ENCODE results near the gene MUC5AC.

MUC5AC gene

DNA sequence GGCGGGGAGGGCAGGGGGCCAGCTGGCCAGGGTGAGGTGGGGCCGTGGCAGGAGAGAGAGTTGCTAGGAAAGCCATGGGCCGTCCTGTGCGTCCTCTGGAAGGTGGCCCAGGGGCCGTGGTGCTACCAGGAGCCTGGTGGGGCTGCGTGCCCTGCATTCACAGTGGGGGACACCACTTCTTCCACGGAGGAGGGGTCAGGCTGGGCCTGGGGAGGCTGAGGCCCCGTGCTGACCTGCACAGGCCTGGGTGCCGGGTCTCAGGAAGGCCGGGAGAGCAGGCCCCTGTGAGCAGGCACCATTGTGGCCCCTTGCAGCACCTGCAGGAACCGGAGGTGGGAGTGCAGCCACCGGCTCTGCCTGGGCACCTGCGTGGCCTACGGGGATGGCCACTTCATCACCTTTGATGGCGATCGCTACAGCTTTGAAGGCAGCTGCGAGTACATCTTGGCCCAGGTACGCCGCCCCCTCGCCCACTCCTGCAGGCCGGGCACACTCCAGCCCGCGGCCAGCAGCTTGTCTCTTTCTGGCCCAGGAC lies 77.1 kb downstream of the MUC5AC start:
- no peak overlapping the region for H3K9ac ChIP-seq (ENCODE audit: low read depth in 1 of 2, low read length in 2 of 2)
- no peaks in the 10 kb centered on the region for H3K27me3 ChIP-seq (ENCODE audit: control insufficient read depth in 1 of 2, insufficient read depth in 2 of 2, low read length in 2 of 2)
- no peaks in the 10 kb centered on the region for H3K36me3 ChIP-seq (ENCODE audit: control insufficient read depth in 1 of 2, insufficient read depth in 2 of 2, low read length in 2 of 2)
- no peak overlapping the region for H3K27ac ChIP-seq (ENCODE audit: low read depth, low read length)
- no peak overlapping the region for H3K4me3 ChIP-seq (ENCODE audit: low read depth in 1 of 2, low read length in 2 of 2)
- H3K9me3 ChIP-seq (ENCODE audit: control insufficient read depth in 1 of 2, low read length in 2 of 2): no peaks in the 10 kb centered on the region
- H3K4me1 ChIP-seq (ENCODE audit: control insufficient read depth in 1 of 2, insufficient read depth in 2 of 2, low read length in 2 of 2): peaks cover 0 to 4% of the 10 kb centered on the region in 2 donors

DNA sequence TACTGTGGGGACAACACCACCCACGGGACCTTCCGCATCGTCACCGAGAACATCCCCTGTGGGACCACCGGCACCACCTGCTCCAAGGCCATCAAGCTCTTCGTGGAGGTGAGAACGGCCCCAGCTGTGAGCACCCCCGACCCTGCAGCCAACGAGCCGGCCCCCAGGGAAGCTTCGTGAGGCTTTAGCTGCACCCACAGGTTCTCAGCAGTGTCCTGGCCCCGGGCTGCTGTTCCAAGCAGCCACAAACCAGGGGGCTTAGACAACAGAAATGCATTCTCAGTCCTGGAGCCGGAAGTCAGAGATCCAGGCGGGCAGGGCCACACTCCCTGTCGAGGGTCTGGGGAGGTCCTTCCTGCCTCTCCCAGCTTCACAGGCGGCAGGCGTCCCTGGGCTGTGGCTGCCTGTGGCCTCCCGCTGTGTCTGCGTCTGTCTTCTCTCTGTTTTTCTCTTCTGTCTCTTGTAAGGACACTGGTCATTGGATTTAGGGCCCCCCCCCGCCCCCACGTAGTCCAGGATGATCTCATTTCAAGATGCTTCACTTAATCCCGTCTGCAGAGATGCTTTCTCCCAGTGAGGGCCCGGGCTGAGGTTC lies 77.7 kb downstream of the MUC5AC start:
- no peak overlapping the region for H3K27ac ChIP-seq (ENCODE audit: low read depth, low read length)
- no peaks in the 10 kb centered on the region for H3K36me3 ChIP-seq (ENCODE audit: control insufficient read depth in 1 of 2, insufficient read depth in 2 of 2, low read length in 2 of 2)
- H3K27me3 ChIP-seq (ENCODE audit: control insufficient read depth in 1 of 2, insufficient read depth in 2 of 2, low read length in 2 of 2): no peaks in the 10 kb centered on the region
- H3K9me3 ChIP-seq (ENCODE audit: control insufficient read depth in 1 of 2, low read length in 2 of 2): no peaks in the 10 kb centered on the region
- H3K4me1 ChIP-seq (ENCODE audit: control insufficient read depth in 1 of 2, insufficient read depth in 2 of 2, low read length in 2 of 2): peaks cover 0 to 4% of the 10 kb centered on the region in 2 donors
- no peak overlapping the region for H3K9ac ChIP-seq (ENCODE audit: low read depth in 1 of 2, low read length in 2 of 2)
- H3K4me3 ChIP-seq (ENCODE audit: low read depth in 1 of 2, low read length in 2 of 2): no peak overlapping the region

GRCh38 chr11:1235901-1236315 lies 78.2 kb downstream of the MUC5AC start:
- Histone ChIP-seq H3K4me3 (ENCODE audit: low read depth in 1 of 2, low read length in 2 of 2) (no peak overlapping the region), H3K27me3 (ENCODE audit: control insufficient read depth in 1 of 2, insufficient read depth in 2 of 2, low read length in 2 of 2) (no peaks in the 10 kb centered on the region), H3K9ac (ENCODE audit: low read depth in 1 of 2, low read length in 2 of 2) (no peak overlapping the region), H3K36me3 (ENCODE audit: control insufficient read depth in 1 of 2, insufficient read depth in 2 of 2, low read length in 2 of 2) (no peaks in the 10 kb centered on the region), H3K9me3 (ENCODE audit: control insufficient read depth in 1 of 2, low read length in 2 of 2) (no peaks in the 10 kb centered on the region), H3K4me1 (ENCODE audit: control insufficient read depth in 1 of 2, insufficient read depth in 2 of 2, low read length in 2 of 2) (peaks cover 0 to 4% of the 10 kb centered on the region in 2 donors), H3K27ac (ENCODE audit: low read depth, low read length) (no peak overlapping the region)

GRCh38 chr11:1236316-1237127 lies 78.8 kb downstream of the MUC5AC start:
- H3K4me3 ChIP-seq (ENCODE audit: low read depth in 1 of 2, low read length in 2 of 2): no peak overlapping the region
- H3K36me3 ChIP-seq (ENCODE audit: control insufficient read depth in 1 of 2, insufficient read depth in 2 of 2, low read length in 2 of 2): no peaks in the 10 kb centered on the region
- no peak overlapping the region for H3K9ac ChIP-seq (ENCODE audit: low read depth in 1 of 2, low read length in 2 of 2)
- peaks cover 0 to 4% of the 10 kb centered on the region in 2 donors for H3K4me1 ChIP-seq (ENCODE audit: control insufficient read depth in 1 of 2, insufficient read depth in 2 of 2, low read length in 2 of 2)
- no peak overlapping the region for H3K27ac ChIP-seq (ENCODE audit: low read depth, low read length)
- H3K27me3 ChIP-seq (ENCODE audit: control insufficient read depth in 1 of 2, insufficient read depth in 2 of 2, low read length in 2 of 2): no peaks in the 10 kb centered on the region
- no peaks in the 10 kb centered on the region for H3K9me3 ChIP-seq (ENCODE audit: control insufficient read depth in 1 of 2, low read length in 2 of 2)

DNA sequence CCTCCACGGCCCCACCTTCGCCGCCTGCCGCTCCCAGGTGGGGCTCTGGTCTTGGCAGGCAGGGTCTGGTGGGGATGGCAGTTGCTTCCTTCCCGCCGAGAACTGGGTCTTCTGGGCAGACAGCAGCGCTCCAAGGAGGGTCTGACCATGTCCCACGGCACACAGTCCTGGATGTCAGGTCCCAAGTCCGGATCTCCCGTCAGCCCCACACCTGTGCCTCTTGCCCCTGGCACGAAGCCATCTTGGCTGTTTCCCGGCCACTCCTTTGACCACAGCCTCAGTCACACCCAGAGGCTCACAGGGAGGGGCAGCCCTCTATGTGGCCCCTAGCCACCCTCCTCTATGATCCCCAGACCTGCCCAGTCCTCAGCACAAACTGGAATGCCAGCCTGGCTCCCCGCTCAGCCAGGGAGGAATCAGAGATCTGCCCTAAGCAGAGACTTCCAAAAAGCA lies 79.4 kb downstream of the MUC5AC start:
- Histone ChIP-seq H3K36me3 (ENCODE audit: control insufficient read depth in 1 of 2, insufficient read depth in 2 of 2, low read length in 2 of 2) (no peaks in the 10 kb centered on the region), H3K4me1 (ENCODE audit: control insufficient read depth in 1 of 2, insufficient read depth in 2 of 2, low read length in 2 of 2) (peaks cover 0 to 4% of the 10 kb centered on the region in 2 donors), H3K27ac (ENCODE audit: low read depth, low read length) (no peak overlapping the region), H3K4me3 (ENCODE audit: low read depth in 1 of 2, low read length in 2 of 2) (no peak overlapping the region), H3K9me3 (ENCODE audit: control insufficient read depth in 1 of 2, low read length in 2 of 2) (no peaks in the 10 kb centered on the region), H3K27me3 (ENCODE audit: control insufficient read depth in 1 of 2, insufficient read depth in 2 of 2, low read length in 2 of 2) (no peaks in the 10 kb centered on the region), H3K9ac (ENCODE audit: low read depth in 1 of 2, low read length in 2 of 2) (no peak overlapping the region)

- Histone ChIP-seq H3K9ac (ENCODE audit: low read depth in 1 of 2, low read length in 2 of 2) (no peak overlapping the region), H3K4me1 (ENCODE audit: control insufficient read depth in 1 of 2, insufficient read depth in 2 of 2, low read length in 2 of 2) (peaks cover 0 to 4% of the 10 kb centered on the region in 2 donors), H3K9me3 (ENCODE audit: control insufficient read depth in 1 of 2, low read length in 2 of 2) (no peaks in the 10 kb centered on the region), H3K4me3 (ENCODE audit: low read depth in 1 of 2, low read length in 2 of 2) (no peak overlapping the region), H3K27me3 (ENCODE audit: control insufficient read depth in 1 of 2, insufficient read depth in 2 of 2, low read length in 2 of 2) (no peaks in the 10 kb centered on the region), H3K27ac (ENCODE audit: low read depth, low read length) (no peak overlapping the region), H3K36me3 (ENCODE audit: control insufficient read depth in 1 of 2, insufficient read depth in 2 of 2, low read length in 2 of 2) (no peaks in the 10 kb centered on the region)
Observed at GRCh38 chr11:1237851-1238250, 80.1 kb downstream of the MUC5AC start.

DNA sequence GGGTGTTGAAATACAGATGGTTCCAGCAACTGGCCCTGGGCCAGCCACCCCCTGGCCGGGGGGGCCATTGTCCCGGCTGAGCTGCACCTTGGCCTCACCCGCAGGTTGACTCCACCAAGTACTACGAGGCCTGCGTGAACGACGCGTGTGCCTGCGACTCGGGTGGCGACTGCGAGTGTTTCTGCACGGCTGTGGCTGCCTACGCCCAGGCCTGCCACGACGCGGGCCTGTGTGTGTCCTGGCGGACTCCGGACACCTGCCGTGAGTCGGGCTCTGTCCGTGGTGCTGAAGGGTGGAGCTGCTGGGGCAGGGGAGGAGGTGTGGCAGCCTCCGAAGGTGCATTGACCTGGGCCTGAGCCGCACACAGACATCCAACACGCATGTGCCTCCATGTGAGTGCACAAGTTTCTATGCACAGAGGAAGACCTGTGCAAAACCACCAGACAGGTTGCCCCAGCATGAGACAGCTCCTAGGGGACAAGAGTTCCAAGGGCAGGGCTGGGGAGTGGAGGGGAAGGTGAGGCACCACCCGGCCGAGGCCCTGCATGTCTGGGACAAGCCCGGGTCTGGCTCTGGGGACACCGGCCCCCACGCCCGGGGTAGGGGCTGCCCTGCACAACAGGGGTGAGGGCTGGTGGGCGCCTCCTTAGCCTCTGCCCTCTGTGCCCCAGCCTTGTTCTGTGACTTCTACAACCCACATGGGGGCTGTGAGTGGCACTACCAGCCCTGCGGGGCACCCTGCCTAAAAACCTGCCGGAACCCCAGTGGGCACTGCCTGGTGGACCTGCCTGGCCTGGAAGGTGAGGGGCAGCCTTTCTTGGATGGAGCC lies 81.2 kb downstream of the MUC5AC start:
- H3K36me3 ChIP-seq (ENCODE audit: control insufficient read depth in 1 of 2, insufficient read depth in 2 of 2, low read length in 2 of 2): no peaks in the 10 kb centered on the region
- no peak overlapping the region for H3K27ac ChIP-seq (ENCODE audit: low read depth, low read length)
- H3K27me3 ChIP-seq (ENCODE audit: control insufficient read depth in 1 of 2, insufficient read depth in 2 of 2, low read length in 2 of 2): no peaks in the 10 kb centered on the region
- no peaks in the 10 kb centered on the region for H3K9me3 ChIP-seq (ENCODE audit: control insufficient read depth in 1 of 2, low read length in 2 of 2)
- no peak overlapping the region for H3K4me3 ChIP-seq (ENCODE audit: low read depth in 1 of 2, low read length in 2 of 2)
- no peaks in the 10 kb centered on the region for H3K4me1 ChIP-seq (ENCODE audit: control insufficient read depth in 1 of 2, insufficient read depth in 2 of 2, low read length in 2 of 2)
- no peak overlapping the region for H3K9ac ChIP-seq (ENCODE audit: low read depth in 1 of 2, low read length in 2 of 2)

- Histone ChIP-seq H3K9ac (ENCODE audit: low read depth in 1 of 2, low read length in 2 of 2) (no peak overlapping the region), H3K36me3 (ENCODE audit: control insufficient read depth in 1 of 2, insufficient read depth in 2 of 2, low read length in 2 of 2) (no peaks in the 10 kb centered on the region), H3K4me3 (ENCODE audit: low read depth in 1 of 2, low read length in 2 of 2) (no peak overlapping the region), H3K27me3 (ENCODE audit: control insufficient read depth in 1 of 2, insufficient read depth in 2 of 2, low read length in 2 of 2) (no peaks in the 10 kb centered on the region), H3K4me1 (ENCODE audit: control insufficient read depth in 1 of 2, insufficient read depth in 2 of 2, low read length in 2 of 2) (no peaks in the 10 kb centered on the region), H3K27ac (ENCODE audit: low read depth, low read length) (no peak overlapping the region), H3K9me3 (ENCODE audit: control insufficient read depth in 1 of 2, low read length in 2 of 2) (no peaks in the 10 kb centered on the region)
Observed at GRCh38 chr11:1239596-1240205, 81.9 kb downstream of the MUC5AC start.

DNA sequence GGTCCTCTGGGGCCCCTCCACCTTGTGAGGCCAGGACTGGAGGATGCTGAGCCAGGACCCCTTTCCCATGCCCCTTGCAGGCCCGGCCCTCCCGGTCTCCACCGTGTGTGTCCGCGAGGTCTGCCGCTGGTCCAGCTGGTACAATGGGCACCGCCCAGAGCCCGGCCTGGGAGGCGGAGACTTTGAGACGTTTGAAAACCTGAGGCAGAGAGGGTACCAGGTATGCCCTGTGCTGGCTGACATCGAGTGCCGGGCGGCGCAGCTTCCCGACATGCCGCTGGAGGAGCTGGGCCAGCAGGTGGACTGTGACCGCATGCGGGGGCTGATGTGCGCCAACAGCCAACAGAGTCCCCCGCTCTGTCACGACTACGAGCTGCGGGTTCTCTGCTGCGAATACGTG lies 83.0 kb downstream of the MUC5AC start:
- H3K4me3 ChIP-seq (ENCODE audit: low read depth in 1 of 2, low read length in 2 of 2): no peak overlapping the region
- H3K9me3 ChIP-seq (ENCODE audit: control insufficient read depth in 1 of 2, low read length in 2 of 2): no peaks in the 10 kb centered on the region
- H3K4me1 ChIP-seq (ENCODE audit: control insufficient read depth in 1 of 2, insufficient read depth in 2 of 2, low read length in 2 of 2): no peaks in the 10 kb centered on the region
- no peaks in the 10 kb centered on the region for H3K36me3 ChIP-seq (ENCODE audit: control insufficient read depth in 1 of 2, insufficient read depth in 2 of 2, low read length in 2 of 2)
- no peaks in the 10 kb centered on the region for H3K27me3 ChIP-seq (ENCODE audit: control insufficient read depth in 1 of 2, insufficient read depth in 2 of 2, low read length in 2 of 2)
- no peak overlapping the region for H3K27ac ChIP-seq (ENCODE audit: low read depth, low read length)
- no peak overlapping the region for H3K9ac ChIP-seq (ENCODE audit: low read depth in 1 of 2, low read length in 2 of 2)
